Activated CD8-positive, alpha-beta memory T cell treated with anti-CD3 and anti-CD28 coated beads, Interleukin-2, amount 50 U/mL, for 24 hours (primary cell): ENCODE data around the gene EIPR1.

Experiments
- DNase-seq: peaks from one replicate; pipeline ENCODE4 v3.0.0-alpha.2; 2020; ENCODE audit errors: extremely low read depth

The EIPR1 gene

DNA sequence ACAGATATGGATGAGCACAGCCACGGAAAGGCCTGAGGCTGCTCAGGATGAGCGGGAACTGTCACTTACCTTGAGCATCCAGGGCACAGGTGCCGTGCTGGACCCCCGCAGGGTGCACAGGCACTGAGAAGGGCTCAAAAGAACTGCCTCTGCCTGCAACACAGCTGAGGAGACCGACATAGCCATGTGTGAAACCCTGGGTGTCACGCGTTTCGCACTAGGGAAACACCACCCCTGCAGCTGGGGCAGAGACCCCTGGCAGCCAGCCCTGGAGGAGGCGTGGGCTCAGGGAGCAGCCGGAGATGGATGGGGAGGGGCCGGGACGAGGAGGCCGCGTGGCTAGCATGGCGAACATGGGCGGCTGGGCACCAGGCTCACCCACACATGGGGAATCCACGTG lies 228.9 kb downstream of the EIPR1 start:
- no peak for DNase-seq

DNA sequence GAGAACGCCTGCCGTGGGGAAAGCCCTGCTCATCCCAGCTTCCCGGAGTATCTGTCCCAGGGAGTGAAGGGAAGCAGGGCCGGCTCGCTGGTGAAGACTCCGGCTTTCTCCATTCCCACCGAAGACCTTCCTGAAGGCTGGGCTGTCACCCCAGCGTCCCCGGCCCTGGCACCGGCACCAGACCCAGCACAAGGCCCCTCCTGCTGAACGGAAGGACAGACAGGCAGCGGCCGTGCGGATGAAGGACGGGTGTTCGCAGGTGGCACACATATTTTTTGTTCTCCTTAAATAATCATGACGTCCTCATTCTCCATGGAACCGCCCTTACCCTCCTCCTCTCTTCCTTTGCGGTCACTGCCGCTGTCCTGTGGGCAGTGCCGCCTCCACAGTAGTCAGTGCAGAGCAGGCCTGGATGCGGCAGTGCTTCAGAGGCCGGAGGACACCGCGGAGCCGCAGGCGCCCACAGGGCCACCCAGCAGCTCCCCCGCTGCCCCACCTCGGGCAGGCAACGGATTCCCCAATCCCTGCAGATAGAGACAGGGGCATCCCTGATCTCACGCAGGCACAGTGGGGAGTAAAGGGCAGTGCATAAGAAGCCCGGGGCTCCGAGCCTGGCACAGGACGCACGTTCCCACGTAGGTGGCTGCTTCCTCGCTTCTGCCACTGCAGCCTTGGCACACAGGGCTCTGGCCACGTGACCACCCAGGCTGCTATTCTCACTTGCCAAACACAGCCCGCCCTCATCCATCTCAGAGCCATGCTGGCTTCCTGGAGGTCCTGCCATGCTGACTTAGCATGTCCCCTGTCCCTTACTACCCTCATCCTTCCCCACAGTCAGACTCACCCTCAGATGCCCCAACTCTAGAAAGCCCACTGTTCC lies 229.7 kb downstream of the EIPR1 start:
- no peak for DNase-seq

DNA sequence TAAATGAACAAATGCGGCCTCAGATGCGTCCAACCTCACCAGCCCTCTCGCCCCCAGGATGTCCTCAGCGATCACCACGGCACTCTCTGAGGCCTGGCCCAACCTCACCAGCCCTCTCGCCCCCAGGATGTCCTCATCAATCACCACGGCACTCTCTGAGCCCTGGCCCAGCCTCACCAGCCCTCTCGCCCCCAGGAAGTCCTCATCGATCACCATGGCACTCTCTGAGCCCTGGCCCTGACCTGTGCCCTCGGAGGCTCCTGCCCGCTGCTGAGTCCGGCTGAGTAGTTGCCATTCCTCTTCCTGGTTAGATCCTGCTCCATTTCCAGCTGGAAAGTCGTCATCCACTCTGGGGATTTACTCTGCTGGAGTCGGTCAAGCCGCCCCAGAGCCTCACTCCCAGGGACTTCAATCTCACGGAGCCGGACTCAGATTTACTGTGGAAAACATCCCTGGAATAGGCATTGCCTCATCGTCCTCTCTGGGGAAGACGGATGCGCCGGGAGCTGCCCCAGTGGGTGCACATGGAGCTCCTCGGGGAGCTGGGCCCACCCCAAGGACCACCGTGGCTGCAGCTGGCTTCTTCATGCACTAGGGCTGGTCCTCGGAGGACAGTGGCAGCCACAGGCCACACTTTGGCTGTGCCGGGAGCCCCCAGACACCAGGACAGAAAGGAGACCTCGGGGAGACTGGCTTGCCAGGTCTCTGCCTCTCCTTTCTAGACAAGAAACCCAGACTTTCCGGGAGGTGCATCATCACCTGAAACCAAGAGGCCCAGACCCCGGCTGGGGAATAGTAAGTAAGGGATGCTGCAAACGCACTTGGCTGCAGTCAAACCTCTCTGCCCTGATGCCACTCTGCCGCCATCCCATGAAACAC lies 230.6 kb downstream of the EIPR1 start:
- DNase-seq = no peak

DNA sequence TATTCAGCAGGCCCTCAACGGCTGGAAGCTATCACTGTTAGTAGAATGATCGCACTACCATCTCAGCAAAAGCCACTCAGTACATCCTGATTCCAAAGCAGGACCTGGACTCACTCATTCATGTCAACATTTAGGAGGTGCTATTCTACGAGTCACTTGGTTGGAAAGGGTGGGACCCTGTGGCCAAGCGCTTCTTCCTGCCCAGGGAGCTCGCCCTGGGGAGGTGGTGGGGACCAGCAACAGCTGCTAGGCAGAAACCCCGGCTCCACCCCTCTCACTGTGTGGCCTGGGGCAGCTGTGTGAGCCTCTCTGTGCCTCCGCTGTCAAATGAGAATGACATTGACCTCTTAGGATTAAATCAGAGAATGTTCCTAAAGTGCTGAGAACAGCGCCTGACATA lies 231.4 kb downstream of the EIPR1 start:
- no peak for DNase-seq

DNA sequence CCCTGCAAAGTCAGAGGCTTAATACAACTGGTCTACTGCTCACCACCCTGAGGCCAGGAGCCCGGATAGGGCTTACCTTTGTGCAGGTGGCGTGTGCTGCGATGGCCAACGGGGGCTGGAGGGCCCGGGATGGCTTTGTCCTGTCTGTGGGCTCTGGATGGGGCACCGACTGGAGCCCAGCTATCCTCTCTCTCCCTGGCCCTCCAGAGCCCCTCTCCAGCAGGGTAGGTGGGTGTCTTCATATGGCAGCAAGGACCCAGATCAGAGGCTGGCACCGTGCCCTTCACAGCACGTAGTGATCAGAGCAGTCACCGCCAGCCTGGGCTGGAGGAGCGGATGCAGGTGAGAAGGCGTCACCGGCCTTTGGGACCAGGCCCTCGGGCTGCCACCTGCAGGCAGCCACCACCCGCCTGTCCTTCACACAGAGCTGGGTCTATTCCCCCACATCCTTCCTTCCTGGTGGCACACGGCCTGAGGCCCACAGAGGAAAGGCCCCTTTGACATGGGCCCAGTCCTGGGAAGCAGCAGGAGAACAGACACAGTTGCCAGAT lies 232.1 kb downstream of the EIPR1 start:
- no peak for DNase-seq

GRCh38 chr2:3144856-3145255 lies 232.8 kb downstream of the EIPR1 start:
- no peak for DNase-seq

DNA sequence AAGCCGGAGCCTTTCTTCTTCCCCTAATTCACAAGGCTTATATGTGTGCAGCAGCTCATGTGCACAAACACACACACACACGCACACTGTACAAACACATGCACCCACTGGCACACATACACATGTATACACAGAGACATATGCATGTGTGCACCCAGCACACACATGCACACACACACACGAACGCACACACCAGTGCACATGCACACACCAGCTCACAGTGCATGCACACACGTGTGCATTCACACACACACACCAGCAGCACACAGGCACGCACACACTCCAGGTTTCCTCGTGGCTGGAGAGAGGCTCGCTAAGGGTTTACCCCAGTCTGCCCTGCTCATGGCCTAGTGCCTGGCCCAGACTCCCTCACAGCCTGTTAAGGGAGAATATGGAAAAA lies 234.0 kb downstream of the EIPR1 start:
- no peak for DNase-seq

DNA sequence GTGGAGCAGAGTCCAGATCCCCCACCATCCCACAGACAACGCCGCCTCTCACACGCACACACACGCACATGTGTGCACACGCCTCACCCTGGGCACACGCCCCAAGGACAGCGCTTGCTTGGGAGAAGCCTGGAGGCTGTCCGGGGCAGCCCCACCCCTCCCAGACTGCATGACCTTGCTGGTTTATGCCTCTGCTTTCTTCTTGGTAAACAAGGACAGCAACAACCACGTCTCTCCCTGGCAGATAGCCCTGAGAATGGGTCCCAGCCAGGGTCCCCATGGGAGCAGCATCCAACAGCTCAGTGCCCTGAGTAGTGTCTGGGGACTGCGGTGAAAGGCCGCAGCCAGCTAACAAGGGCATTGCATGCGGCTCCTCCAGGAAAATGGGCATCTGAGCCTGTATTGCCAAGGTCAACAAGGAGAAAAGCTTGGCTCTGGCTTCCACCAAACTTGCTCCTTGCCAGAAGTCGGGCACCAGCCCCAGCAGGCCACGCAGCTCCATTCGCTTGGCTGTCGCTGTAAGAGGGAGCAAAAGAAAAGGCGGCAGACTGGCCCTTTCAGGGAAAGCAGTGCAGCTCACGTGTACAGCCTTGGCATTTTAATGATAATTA lies 234.6 kb downstream of the EIPR1 start:
- no peak for DNase-seq

DNA sequence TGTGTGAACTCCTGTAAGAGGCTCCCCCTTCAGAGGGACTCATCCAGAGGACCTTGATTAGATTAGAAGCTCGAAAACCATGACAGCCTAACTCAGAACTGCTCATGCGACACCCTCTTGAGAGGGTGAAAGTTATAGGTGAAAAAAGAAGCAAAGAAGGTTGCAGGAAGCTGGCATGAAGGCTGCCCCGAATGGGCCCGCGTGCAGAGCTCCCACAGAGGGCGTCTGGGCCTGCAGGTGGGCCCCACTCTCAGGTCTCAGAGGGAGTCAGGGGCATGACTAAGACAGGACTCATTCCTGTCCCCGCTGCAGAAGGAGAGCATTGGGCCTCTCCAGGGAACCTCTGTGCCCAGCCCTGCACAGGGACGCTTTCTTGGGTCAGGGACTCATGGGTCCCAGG lies 235.4 kb downstream of the EIPR1 start:
- DNase-seq = no peak

DNA sequence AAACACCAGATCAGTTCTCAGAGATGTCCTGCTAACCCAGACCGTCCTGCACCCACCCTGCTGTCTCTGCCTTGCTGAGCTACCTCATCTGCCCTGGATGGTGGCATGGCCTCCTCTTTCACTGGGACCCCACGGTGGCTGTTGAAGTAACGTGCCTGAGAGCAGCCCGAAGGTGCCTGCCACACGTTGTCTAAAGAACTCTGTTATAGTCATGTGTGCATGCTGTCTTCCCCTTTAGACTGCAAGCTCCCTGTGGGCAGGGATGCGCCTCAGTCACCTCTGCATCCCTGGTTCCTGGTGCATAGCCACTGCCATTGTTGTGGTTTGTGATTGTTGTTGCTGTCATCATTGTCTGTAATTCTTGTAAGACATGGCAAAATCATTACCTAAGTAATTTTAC lies 235.9 kb downstream of the EIPR1 start:
- DNase-seq = no peak

GRCh38 chr2:3139906-3140305 lies 237.7 kb downstream of the EIPR1 start:
- no peak for DNase-seq
